KMS-11 (cell line): ENCODE data around the gene DNAJB14.

ENCODE experiments used
- H2AFZ ChIP-seq: fragments of 200-600 bp; sonication (generic); 2 replicates; pipeline ENCODE4 v1.6.1; 2016; ENCODE audit warnings: antibody characterized with exemption, mixed run types, low read depth
- H3K27ac ChIP-seq: fragments of 200-600 bp; sonication (generic); 2 replicates; pipeline ENCODE4 v1.6.1; 2016; ENCODE audit warnings: mild to moderate bottlenecking, mixed run types
- H3K27me3 ChIP-seq: fragments of 200-600 bp; sonication (generic); 2 replicates; pipeline ENCODE4 v1.6.1; 2017; ENCODE audit warnings: mild to moderate bottlenecking, low read depth, mixed run types, moderate library complexity; ENCODE audit not compliant: insufficient read depth
- H3K36me3 ChIP-seq: fragments of 200-600 bp; sonication (generic); 2 replicates; pipeline ENCODE4 v1.6.1; 2017; ENCODE audit warnings: mild to moderate bottlenecking, mixed run types; ENCODE audit not compliant: insufficient read depth
- H3K4me1 ChIP-seq: fragments of 200-600 bp; sonication (generic); 2 replicates; pipeline ENCODE4 v1.6.1; 2016; ENCODE audit warnings: mild to moderate bottlenecking, low read depth, mixed run types; ENCODE audit not compliant: poor library complexity, severe bottlenecking
- H3K4me2 ChIP-seq: fragments of 200-600 bp; sonication (generic); 2 replicates; pipeline ENCODE4 v1.7.0; 2016; ENCODE audit warnings: mild to moderate bottlenecking, mixed run types
- H3K4me3 ChIP-seq: fragments of 200-600 bp; sonication (generic); IDR thresholded peaks from 2 replicates; pipeline ENCODE4 v1.6.1; 2017; ENCODE audit warnings: low read depth, low read length, mixed read lengths; ENCODE audit not compliant: insufficient read depth
- H3K79me2 ChIP-seq: fragments of 200-600 bp; sonication (generic); 2 replicates; pipeline ENCODE4 v1.6.1; 2016; ENCODE audit warnings: low read depth, mixed run types; ENCODE audit not compliant: insufficient read depth
- H3K9ac ChIP-seq: fragments of 200-600 bp; sonication (generic); 2 replicates; pipeline ENCODE4 v1.6.1; 2016; ENCODE audit warnings: mild to moderate bottlenecking, mixed run types
- H4K20me1 ChIP-seq: fragments of 200-600 bp; sonication (generic); 2 replicates; pipeline ENCODE4 v1.6.1; 2016; ENCODE audit warnings: mild to moderate bottlenecking, mixed run types; ENCODE audit not compliant: insufficient read depth
- TF ChIP-seq, protein P1 (sequence below): fragments of 200-600 bp; sonication (generic); conservative IDR thresholded peaks from 2 replicates; pipeline ENCODE4 v1.6.1; 2017; ENCODE audit warnings: low read depth, mild to moderate bottlenecking, antibody characterized with exemption, low read length, moderate library complexity, mixed read lengths

The DNAJB14 gene

DNA sequence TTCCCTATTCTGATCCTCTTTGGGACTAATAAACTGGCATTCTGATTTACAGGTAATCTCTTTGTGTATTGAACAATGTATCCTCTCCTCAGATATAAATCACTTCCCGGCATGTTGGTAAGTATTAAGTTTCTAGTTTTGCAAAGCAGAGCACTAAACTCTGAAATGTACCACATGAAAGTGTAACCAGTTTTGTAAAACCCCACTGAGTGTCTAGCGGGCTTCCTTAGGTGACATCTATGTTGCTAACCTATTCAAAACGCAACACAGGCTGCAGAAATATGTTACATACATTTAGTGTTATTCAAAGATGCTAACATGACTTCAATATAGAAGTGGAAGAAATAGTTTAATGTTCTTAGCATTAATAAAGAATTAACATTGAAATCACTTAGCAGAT lies 25.2 kb downstream of the DNAJB14 start:
- Histone ChIP-seq H2AFZ (no peak overlapping the region), H3K4me3 (no peak overlapping the region), H3K4me2 (no peak overlapping the region), H3K27ac (no peak overlapping the region), H3K36me3 (peaks cover 3% of the 10 kb centered on the region; the same call in 1 of the 2 replicates), H3K9ac (no peak overlapping the region), H3K4me1 (no peaks in the 10 kb centered on the region), H3K27me3 (no peaks in the 10 kb centered on the region), H3K79me2 (no peaks in the 10 kb centered on the region), H4K20me1 (no peaks in the 10 kb centered on the region)
- TF ChIP-seq, protein P1, sequence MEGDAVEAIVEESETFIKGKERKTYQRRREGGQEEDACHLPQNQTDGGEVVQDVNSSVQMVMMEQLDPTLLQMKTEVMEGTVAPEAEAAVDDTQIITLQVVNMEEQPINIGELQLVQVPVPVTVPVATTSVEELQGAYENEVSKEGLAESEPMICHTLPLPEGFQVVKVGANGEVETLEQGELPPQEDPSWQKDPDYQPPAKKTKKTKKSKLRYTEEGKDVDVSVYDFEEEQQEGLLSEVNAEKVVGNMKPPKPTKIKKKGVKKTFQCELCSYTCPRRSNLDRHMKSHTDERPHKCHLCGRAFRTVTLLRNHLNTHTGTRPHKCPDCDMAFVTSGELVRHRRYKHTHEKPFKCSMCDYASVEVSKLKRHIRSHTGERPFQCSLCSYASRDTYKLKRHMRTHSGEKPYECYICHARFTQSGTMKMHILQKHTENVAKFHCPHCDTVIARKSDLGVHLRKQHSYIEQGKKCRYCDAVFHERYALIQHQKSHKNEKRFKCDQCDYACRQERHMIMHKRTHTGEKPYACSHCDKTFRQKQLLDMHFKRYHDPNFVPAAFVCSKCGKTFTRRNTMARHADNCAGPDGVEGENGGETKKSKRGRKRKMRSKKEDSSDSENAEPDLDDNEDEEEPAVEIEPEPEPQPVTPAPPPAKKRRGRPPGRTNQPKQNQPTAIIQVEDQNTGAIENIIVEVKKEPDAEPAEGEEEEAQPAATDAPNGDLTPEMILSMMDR, result no peak

DNA sequence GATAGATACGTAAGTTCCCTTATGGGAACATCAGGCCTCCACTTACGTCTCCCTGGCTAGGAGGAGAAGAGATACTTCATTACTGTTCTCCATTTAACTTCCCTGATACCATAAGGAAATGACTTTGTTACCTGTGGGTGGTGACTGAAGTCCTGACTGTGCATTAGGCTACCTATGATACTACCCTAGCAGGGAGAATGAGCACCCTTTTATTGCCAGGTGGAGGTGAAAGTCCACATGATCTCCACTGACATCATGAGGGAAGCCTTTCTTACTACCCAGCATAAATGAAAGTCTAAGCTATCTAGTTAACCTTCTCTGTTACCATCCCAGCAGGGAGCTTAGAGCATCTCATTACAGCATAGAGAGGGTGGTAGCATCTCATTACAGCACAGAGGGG lies 27.8 kb downstream of the DNAJB14 start:
- H3K27me3 ChIP-seq, result no peaks in the 10 kb centered on the region
- no peak overlapping the region for H3K4me2 ChIP-seq
- no peaks in the 10 kb centered on the region for H3K4me1 ChIP-seq
- no peaks in the 10 kb centered on the region for H4K20me1 ChIP-seq
- H2AFZ ChIP-seq, result no peak overlapping the region
- no peaks in the 10 kb centered on the region; the same call in 1 of the 2 replicates for H3K36me3 ChIP-seq
- no peaks in the 10 kb centered on the region for H3K79me2 ChIP-seq
- no peak overlapping the region for H3K9ac ChIP-seq
- no peak overlapping the region for H3K4me3 ChIP-seq
- TF ChIP-seq, protein P1, result no peak
- no peak overlapping the region for H3K27ac ChIP-seq

DNA sequence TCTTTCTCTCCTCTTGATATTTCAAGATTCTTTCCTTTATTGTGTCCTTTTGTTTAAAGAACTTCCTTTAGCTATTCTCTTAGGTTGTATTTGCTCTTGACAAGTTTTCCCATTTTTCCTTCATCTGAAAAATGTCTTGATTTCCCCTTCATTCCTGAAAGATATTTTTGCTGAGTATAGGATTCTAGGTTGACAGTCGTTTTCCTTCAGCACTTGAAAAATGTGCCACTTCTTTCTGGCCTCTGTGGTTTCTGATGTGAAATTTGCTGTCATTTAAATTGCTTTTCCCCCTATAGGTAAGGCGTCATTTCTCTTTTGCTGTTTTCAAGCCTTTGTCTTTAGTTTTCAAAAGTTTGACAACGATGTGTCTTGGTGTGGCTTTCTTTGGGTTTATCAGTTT lies 28.8 kb downstream of the DNAJB14 start:
- TF ChIP-seq, protein P1, result no peak
- no peak overlapping the region for H3K4me2 ChIP-seq
- no peak overlapping the region for H3K4me3 ChIP-seq
- no peaks in the 10 kb centered on the region for H3K4me1 ChIP-seq
- H3K27me3 ChIP-seq, result no peaks in the 10 kb centered on the region
- no peak overlapping the region for H3K9ac ChIP-seq
- no peaks in the 10 kb centered on the region for H3K79me2 ChIP-seq
- no peaks in the 10 kb centered on the region; the same call in 1 of the 2 replicates for H3K36me3 ChIP-seq
- H3K27ac ChIP-seq, result no peak overlapping the region
- no peaks in the 10 kb centered on the region for H4K20me1 ChIP-seq
- H2AFZ ChIP-seq, result no peak overlapping the region

GRCh38 chr4:99915449-99915848 lies 31.0 kb downstream of the DNAJB14 start:
- Histone ChIP-seq H3K27me3 (no peaks in the 10 kb centered on the region), H3K4me3 (no peak overlapping the region), H3K9ac (no peak overlapping the region), H3K79me2 (no peaks in the 10 kb centered on the region), H3K4me1 (no peaks in the 10 kb centered on the region), H3K4me2 (no peak overlapping the region), H3K36me3 (no peaks in the 10 kb centered on the region; the same call in 1 of the 2 replicates), H3K27ac (no peak overlapping the region), H2AFZ (no peak overlapping the region), H4K20me1 (no peaks in the 10 kb centered on the region)
- TF ChIP-seq, protein P1, result no peak

DNA sequence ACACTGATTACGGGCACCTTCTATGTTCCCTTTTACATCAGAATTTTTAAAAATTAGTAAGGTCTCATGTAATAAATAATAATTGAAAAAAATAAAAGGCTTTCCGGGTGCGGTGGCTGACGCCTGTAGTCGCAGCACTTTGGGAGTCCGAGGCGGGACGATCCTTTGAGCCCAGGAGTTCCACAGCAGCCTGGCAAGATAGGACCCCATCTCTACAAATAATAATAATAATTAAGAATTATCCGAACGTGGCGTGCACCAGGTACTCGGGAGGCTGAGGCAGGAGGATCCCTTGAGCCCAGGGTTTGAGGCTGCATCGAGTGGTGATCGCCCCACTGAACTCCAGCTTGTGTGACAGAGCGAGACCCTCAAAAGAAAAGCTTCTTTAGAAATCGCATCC lies 51.4 kb downstream of the DNAJB14 start:
- no peaks in the 10 kb centered on the region; the same call in 1 of the 2 replicates for H4K20me1 ChIP-seq
- no peak overlapping the region for H3K9ac ChIP-seq
- TF ChIP-seq, protein P1, result no peak
- peak overlapping the region; percentile 96 for H3K4me2 ChIP-seq
- peak overlapping the region; percentile 84 for H2AFZ ChIP-seq
- H3K36me3 ChIP-seq, result no peaks in the 10 kb centered on the region
- H3K27ac ChIP-seq, result peak overlapping the region; percentile 35
- H3K27me3 ChIP-seq, result no peaks in the 10 kb centered on the region
- H3K4me3 ChIP-seq, result no peak overlapping the region
- H3K4me1 ChIP-seq, result peaks cover 28% of the 10 kb centered on the region
- H3K79me2 ChIP-seq, result peaks cover 40% of the 10 kb centered on the region
